ENCODE measurements around the gene CCT6A. TPM values are rescaled to one million over a fixed set of nuclear protein-coding genes. Genes with fewer than 3 reads are reported as not detected.
"Not testable (repeated sequence)": the region's sequence is repeated elsewhere in the genome, so short reads cannot be mapped to it uniquely, and the experiment has no call there.

The CCT6A gene
- total RNA-seq, 4 donors from 2014 or later = 80.6 to 97.4 (median 88.8) TPM

DNA sequence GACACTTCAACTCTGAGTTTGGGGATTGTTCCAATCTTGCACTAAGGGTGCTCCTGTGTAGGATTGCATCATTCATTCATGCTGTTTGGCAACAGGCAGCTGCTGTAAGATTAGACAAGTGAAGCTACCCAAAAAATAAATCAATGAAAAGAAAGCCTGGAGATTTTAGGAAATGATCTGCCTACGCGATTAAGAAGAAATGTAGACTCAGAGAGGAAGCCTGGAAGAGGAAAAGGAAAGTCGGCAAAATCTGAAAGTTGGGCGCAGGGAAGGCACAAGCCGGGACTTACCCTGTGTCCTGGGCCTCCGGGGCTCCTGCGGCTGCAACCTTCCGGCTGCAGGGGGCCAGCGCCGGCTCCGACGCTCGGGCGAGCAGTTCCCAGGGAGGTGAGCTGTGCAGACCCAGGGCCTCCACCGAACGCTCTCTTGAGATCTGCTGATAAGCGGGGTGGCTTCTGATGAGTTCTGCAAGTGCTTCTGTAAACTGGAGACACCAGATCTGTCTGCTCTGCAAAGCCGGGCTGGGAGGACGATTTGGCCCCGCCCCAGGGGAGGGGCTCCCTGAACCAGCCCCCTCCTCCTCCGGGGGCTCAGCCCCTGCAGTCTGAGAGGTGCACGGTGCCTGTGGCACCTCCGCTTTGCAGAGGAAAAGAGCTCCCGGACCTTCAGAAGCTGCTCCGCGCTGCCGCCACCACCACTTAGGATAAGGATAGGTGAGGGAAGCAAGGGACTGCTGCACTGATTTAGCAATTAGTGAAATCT lies 17.7 kb upstream of the CCT6A start:
- WGBS = under 1% methylated on average over 14 of the region's 27 CpGs
- no peaks in the 10 kb centered on the region for H3K9me3 ChIP-seq
- H3K4me3 ChIP-seq = peak overlapping the region; percentile 69
- no peak for DNase-seq (ENCODE audit: low spot score in 2 of 2)
- H3K27ac ChIP-seq = peak overlapping the region; percentile 5
- H3K36me3 ChIP-seq = no peaks in the 10 kb centered on the region
- TF ChIP-seq EP300 (IDR thresholded peaks at IDR 0.05) (no peak), POLR2AphosphoS5 (IDR thresholded peaks at IDR 0.05) (peak in 1 of 3 donors; percentile 14), POLR2A (IDR thresholded peaks at IDR 0.05) (no peak)
- TF ChIP-seq, protein P1, sequence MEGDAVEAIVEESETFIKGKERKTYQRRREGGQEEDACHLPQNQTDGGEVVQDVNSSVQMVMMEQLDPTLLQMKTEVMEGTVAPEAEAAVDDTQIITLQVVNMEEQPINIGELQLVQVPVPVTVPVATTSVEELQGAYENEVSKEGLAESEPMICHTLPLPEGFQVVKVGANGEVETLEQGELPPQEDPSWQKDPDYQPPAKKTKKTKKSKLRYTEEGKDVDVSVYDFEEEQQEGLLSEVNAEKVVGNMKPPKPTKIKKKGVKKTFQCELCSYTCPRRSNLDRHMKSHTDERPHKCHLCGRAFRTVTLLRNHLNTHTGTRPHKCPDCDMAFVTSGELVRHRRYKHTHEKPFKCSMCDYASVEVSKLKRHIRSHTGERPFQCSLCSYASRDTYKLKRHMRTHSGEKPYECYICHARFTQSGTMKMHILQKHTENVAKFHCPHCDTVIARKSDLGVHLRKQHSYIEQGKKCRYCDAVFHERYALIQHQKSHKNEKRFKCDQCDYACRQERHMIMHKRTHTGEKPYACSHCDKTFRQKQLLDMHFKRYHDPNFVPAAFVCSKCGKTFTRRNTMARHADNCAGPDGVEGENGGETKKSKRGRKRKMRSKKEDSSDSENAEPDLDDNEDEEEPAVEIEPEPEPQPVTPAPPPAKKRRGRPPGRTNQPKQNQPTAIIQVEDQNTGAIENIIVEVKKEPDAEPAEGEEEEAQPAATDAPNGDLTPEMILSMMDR (IDR thresholded peaks at IDR 0.05) = peak in 1 of 2 donors; percentile 30
- H3K4me1 ChIP-seq = peaks cover 8% of the 10 kb centered on the region
- H3K27me3 ChIP-seq = no peaks in the 10 kb centered on the region

DNA sequence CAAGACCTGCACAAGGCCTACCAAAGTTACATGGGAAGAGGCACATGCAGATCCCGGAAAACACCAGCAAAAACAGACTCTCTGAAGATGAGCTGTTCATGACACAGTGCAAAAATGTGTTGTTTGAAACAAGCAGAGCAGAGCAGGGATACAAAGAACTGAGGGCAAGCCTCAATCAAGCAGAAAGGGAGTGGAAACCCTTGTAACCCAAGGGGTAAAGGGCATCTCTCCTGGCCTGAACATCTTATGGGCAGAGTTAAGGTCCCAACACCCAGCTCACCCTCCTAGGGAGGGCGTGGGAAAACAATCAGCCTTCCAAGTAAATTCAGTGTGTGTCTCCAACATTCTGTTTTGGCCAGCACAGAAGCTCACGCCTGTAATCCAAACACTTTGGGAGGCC lies 10.8 kb upstream of the CCT6A start:
- Histone ChIP-seq H3K9me3 (no peaks in the 10 kb centered on the region), H3K27me3 (no peaks in the 10 kb centered on the region), H3K4me1 (no peaks in the 10 kb centered on the region), H3K4me3 (no peak overlapping the region), H3K36me3 (peaks cover 4% of the 10 kb centered on the region), H3K27ac (no peak overlapping the region)
- DNase-seq (ENCODE audit: low spot score in 2 of 2) = peak in 1 of 2 donors; percentile 16
- 86% methylated on average over 3 of the region's 3 CpGs for WGBS
- TF ChIP-seq EP300 (IDR thresholded peaks at IDR 0.05) (no peak), POLR2A (IDR thresholded peaks at IDR 0.05) (no peak), POLR2AphosphoS5 (IDR thresholded peaks at IDR 0.05) (no peak)
- TF ChIP-seq, protein P1 (IDR thresholded peaks at IDR 0.05) = no peak

DNA sequence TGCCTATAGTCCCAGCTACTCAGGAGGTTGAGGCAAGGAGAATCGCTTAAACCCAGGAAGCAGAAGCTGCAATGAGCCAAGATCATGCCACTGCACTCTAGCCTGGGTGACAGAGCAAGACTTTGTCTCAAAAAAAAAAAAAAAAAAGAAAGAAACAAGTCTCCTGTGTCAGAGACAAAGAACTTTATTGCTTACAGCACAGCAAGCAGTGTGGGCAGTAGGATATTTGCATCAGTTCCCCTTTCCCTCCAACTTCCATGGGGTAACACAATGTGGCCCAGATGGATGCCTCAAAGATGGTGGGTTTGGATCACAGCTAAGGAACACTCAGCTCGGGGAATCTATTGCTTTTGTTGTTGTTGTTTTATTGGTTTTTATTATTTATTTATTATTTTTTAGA lies 5.8 kb upstream of the CCT6A start:
- H3K36me3 ChIP-seq; H3K4me3 ChIP-seq; H3K4me1 ChIP-seq; H3K27me3 ChIP-seq; H3K9me3 ChIP-seq; DNase-seq (ENCODE audit: low spot score in 2 of 2); H3K27ac ChIP-seq: not testable (repeated sequence)
- 90% methylated on average over 2 of the region's 2 CpGs for WGBS

DNA sequence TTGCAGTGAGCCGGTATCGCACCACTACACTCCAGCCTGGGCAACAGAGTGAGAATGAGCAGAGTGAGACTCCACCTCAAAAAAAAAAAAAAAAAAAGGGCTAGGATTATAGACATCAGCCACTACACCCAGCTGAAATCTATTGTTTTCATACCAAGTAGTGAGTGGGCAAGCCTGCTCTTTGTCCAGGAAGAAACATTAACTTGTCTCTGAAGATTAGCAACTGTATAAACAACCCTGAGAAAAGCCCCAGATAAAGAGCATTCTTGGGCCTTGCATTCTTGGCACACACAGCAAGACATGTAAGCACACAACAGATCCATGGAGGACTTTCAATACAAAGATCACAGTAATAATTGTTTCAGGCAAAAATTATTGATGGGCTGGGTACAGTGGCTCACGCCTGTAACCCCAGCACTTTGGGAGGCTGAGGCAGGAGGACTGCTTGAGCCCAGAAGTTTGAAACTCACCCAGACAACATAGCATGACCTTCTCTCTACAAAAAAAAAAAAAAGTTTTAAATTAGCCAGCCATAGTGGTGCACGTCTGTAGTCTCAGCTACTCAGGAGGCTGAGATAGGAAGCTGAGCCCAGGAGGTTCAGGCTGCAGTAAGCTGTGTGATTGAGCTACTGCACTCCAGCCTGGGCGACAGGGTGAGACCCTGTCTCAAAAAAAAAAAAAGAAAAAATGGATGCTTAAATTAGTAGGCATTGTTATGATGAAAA lies 4.7 kb upstream of the CCT6A start:
- H3K4me1 ChIP-seq = peaks cover 10% of the 10 kb centered on the region
- WGBS = 58% methylated on average over 5 of the region's 5 CpGs
- H3K9me3 ChIP-seq = no peaks in the 10 kb centered on the region
- TF ChIP-seq, protein P1 (IDR thresholded peaks at IDR 0.05) = no peak
- TF ChIP-seq POLR2AphosphoS5 (IDR thresholded peaks at IDR 0.05) (no peak), POLR2A (IDR thresholded peaks at IDR 0.05) (no peak)
- H3K27me3 ChIP-seq = no peaks in the 10 kb centered on the region
- DNase-seq (ENCODE audit: low spot score in 2 of 2) = no peak
- H3K36me3 ChIP-seq = no peaks in the 10 kb centered on the region
- H3K4me3 ChIP-seq = no peak overlapping the region
- H3K27ac ChIP-seq = peak overlapping the region; percentile 11

DNA sequence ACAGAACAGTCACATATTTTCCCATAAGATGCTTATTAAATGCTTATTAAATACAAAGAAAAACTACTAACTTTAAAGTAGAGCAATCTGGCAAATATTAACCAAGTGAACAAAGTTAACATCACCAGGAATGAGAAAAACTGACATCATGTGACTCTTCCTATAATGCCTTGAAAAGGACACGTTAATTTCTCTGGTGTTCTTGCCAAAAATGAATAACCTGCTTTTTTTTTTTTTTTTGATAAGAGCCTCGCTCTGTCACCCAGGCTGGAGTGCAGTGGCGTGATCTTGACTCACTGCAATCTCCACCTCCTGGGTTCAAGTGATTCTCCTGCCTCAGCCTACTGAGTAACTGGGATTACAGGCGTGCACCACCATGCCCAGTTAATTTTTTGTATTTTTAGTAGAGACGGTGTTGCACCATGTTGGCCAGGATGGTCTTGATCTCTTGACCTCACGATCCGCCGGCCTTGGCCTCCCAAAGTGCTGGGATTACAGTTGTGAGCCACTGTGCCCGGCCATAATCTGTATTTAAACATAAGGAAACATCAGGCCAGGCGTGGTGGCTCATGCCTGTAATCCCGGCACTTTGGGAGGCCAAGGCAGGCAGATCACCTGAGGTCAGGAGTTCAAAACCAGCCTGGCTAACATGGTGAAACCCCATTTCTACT lies 4.0 kb upstream of the CCT6A start:
- peaks cover 16% of the 10 kb centered on the region for H3K4me1 ChIP-seq
- not testable (repeated sequence) for H3K9me3 ChIP-seq; H3K27ac ChIP-seq; H3K36me3 ChIP-seq; H3K4me3 ChIP-seq; H3K27me3 ChIP-seq; DNase-seq (ENCODE audit: low spot score in 2 of 2)
- WGBS = 86% methylated on average over 10 of the region's 11 CpGs

DNA sequence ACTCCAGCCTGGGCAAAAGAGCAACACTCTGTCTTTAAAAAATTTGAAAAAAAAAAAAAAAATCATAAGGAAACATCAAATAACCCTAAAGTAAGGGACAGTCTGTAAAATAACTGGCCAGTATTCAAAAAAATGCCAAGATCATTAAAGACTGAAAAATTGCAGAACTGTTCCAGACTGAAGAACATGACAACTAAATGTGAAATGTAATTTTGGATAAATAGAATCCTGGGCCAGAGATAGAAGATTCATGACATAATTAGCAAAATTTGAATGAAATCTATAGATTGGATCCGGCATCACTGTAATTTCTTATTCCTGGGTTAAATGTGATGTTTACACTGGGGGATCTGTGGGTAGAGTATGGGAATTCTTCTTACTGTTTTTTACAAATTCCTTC lies 3.3 kb upstream of the CCT6A start:
- 65% methylated on average over 1 of the region's 1 CpG for WGBS
- TF ChIP-seq POLR2AphosphoS5 (IDR thresholded peaks at IDR 0.05) (no peak), POLR2A (IDR thresholded peaks at IDR 0.05) (no peak), EP300 (IDR thresholded peaks at IDR 0.05) (no peak)
- TF ChIP-seq, protein P1 (IDR thresholded peaks at IDR 0.05) = no peak
- peaks cover 6% of the 10 kb centered on the region for H3K36me3 ChIP-seq
- H3K9me3 ChIP-seq = no peaks in the 10 kb centered on the region
- no peak overlapping the region for H3K4me3 ChIP-seq
- no peaks in the 10 kb centered on the region for H3K27me3 ChIP-seq
- no peak overlapping the region for H3K27ac ChIP-seq
- H3K4me1 ChIP-seq = peaks cover 22% of the 10 kb centered on the region
- no peak for DNase-seq (ENCODE audit: low spot score in 2 of 2)

DNA sequence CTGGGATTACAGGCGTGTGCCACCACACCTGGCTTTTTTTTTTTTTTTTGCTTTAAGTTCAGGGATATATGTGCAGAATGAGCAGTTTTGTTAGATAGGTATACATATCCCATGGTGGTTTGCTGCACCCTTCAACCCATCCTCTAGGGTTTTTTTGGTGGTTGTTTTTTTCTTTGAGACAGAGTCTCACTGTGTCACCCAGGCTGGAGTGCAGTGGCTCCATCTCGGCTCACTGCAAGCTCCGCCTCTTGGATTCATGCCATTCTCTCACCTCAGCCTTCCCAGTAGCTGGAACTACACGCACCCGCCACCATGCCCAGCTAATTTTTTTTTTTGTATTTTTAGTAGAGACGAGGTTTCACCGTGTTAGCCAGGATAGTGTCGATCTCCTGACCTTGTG lies 2.8 kb upstream of the CCT6A start:
- peaks cover 11% of the 10 kb centered on the region for H3K36me3 ChIP-seq
- WGBS = 62% methylated on average over 8 of the region's 8 CpGs
- DNase-seq (ENCODE audit: low spot score in 2 of 2); H3K4me3 ChIP-seq; H3K9me3 ChIP-seq; H3K27me3 ChIP-seq; H3K27ac ChIP-seq: not testable (repeated sequence)
- peaks cover 23% of the 10 kb centered on the region for H3K4me1 ChIP-seq
